Lower lobe of right lung (tissue), 2 donors: ENCODE measurements around the gene PDLIM4. TPM values are rescaled to one million over a fixed set of nuclear protein-coding genes. Genes with fewer than 3 reads are reported as not detected.

ENCODE experiments used
- ATAC-seq, 2 donors: fragments of 200-7000 bp; cut with Tn5 transposase; one replicate each; pipeline ENCODE4 v1.9.1; 2020 to 2022; ENCODE audit warnings: mild to moderate bottlenecking in 2 of 2, moderate library complexity in 2 of 2
- DNase-seq: peaks from one replicate; pipeline ENCODE4 v3.0.0-alpha.2; 2020
- H3K27ac ChIP-seq: fragments of 200-600 bp; one replicate; pipeline ENCODE4 v1.8.0; 2022
- H3K27me3 ChIP-seq: fragments of 200-600 bp; one replicate; pipeline ENCODE4 v1.8.0; 2022; ENCODE audit warnings: low read depth
- H3K36me3 ChIP-seq: fragments of 200-600 bp; one replicate; pipeline ENCODE4 v1.8.0; 2022; ENCODE audit warnings: mild to moderate bottlenecking
- H3K4me1 ChIP-seq: fragments of 200-600 bp; one replicate; pipeline ENCODE4 v1.8.0; 2022
- H3K4me3 ChIP-seq: fragments of 200-600 bp; one replicate; pipeline ENCODE4 v1.8.0; 2022; ENCODE audit warnings: mild to moderate bottlenecking
- H3K9me3 ChIP-seq: fragments of 200-600 bp; one replicate; pipeline ENCODE4 v1.8.0; 2022
- CTCF ChIP-seq: fragments of 200-600 bp; IDR thresholded peaks from one replicate; pipeline ENCODE4 v1.8.0; 2022; ENCODE audit warnings: antibody characterized with exemption, mild to moderate bottlenecking
- intact Hi-C: fragments of 100-400 bp; cut with DNase I; formaldehyde crosslinking; loops from one replicate; pipeline ENCODE4 v1.11.0; 2022
- total RNA-seq: library from RNA; stranded (reverse); fragmentation: NEBNext Ultra II Directional; extraction: Animal tissue kit (Norgen Biotek cat#: 25700); gene quantifications from one replicate; pipeline ENCODE4 v1.2.1, GENCODE V29; 2021
- donor health status: DM: no; HTN: yes; CAD: no; lungs with severe emphysema.

Gene PDLIM4
- total RNA-seq, 1 donor from 2014 or later: 6.7 TPM

DNA sequence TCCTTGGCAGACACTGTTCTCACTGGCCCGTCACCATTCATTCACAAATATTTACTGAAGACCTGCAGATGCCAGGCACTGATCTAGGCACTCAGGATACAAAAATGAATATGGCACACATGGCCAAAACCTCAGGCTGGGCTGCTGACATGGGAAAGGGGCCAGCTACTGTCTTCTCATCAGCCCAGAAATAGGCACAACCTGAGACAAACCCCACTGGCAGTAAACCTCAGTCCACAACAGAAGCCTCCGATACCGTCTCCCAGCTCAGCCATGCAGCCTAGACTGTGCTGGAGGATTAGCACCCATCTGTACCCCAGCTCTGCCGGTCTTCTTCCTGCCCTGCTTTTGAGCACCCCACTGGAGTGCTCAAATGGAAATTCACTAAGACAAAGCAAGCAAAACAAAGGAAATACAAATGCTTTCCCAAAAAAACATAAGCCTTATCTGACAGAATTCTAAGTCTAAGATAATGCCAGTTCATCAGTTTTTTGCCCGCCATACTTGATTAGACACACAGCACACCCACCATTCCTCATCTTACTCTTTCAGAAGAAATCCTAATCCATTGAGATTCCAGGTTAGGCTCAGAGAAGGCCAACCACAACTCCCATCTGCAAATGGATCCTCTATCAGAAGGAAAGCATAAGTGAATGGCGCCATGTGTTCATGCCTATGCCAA lies 38.1 kb upstream of the PDLIM4 start:
- H3K27ac ChIP-seq: no peak overlapping the region
- intact Hi-C loops: no loop called here

GRCh38 chr5:132219981-132220380 lies 37.5 kb upstream of the PDLIM4 start:
- no peak for DNase-seq
- peaks cover 33% of the 10 kb centered on the region for H3K4me1 ChIP-seq

More for the DNA sequence above, 38.1 kb upstream of the PDLIM4 start:
- Histone ChIP-seq H3K4me3 (no peak overlapping the region), H3K27me3 (no peaks in the 10 kb centered on the region), H3K36me3 (peaks cover 19% of the 10 kb centered on the region), H3K9me3 (no peaks in the 10 kb centered on the region), H3K4me1 (peaks cover 32% of the 10 kb centered on the region)
- TF ChIP-seq CTCF: no peak
- DNase-seq (no peak), ATAC-seq (no peak)

DNA sequence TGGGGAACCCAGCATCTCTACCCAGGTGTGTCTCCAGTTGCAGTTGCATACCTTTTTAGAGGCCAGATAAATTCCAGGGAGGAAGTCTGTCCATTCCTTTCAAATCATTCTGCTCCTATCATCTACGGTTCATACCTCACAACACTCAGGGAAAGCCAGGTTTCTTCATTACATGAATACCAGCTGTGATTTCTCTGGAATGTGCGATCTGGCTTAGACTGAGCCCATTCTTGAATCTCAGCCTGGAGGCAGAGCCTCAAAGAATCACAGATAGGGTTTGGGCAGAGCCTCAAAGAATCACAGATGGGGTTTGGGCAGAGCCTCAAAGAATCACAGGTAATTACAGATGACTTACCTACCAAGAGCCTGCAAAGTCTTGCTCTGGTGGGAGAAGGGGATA lies 37.0 kb upstream of the PDLIM4 start:
- Histone ChIP-seq H3K4me1 (peaks cover 35% of the 10 kb centered on the region), H3K9me3 (no peaks in the 10 kb centered on the region), H3K36me3 (peaks cover 19% of the 10 kb centered on the region), H3K27me3 (no peaks in the 10 kb centered on the region), H3K4me3 (no peak overlapping the region), H3K27ac (no peak overlapping the region)
- no peak for TF ChIP-seq CTCF
- intact Hi-C loops: no loop called here
- ATAC-seq (no peak), DNase-seq (no peak)

More at GRCh38 chr5:132219981-132220380, 37.5 kb upstream of the PDLIM4 start:
- Histone ChIP-seq H3K27me3 (no peaks in the 10 kb centered on the region), H3K27ac (no peak overlapping the region), H3K36me3 (peaks cover 19% of the 10 kb centered on the region), H3K9me3 (no peaks in the 10 kb centered on the region), H3K4me3 (no peak overlapping the region)
- no peak for TF ChIP-seq CTCF
- intact Hi-C loops: no loop called here
- no peak for ATAC-seq

- no peaks in the 10 kb centered on the region for H3K9me3 ChIP-seq
- no peak for TF ChIP-seq CTCF
- H3K36me3 ChIP-seq: peaks cover 9% of the 10 kb centered on the region
- H3K4me1 ChIP-seq: peaks cover 49% of the 10 kb centered on the region
- no peaks in the 10 kb centered on the region for H3K27me3 ChIP-seq
- H3K4me3 ChIP-seq: no peak overlapping the region
- peak overlapping the region; percentile 14 for H3K27ac ChIP-seq
- DNase-seq (no peak), ATAC-seq (no peak)
- intact Hi-C loops: no loop called here
Measured at GRCh38 chr5:132221781-132222648, 35.5 kb upstream of the PDLIM4 start.

GRCh38 chr5:132222649-132223038 lies 34.9 kb upstream of the PDLIM4 start:
- H3K27ac ChIP-seq: peak overlapping the region; percentile 14
- DNase-seq (no peak), ATAC-seq (no peak)
- no peaks in the 10 kb centered on the region for H3K27me3 ChIP-seq
- peaks cover 4% of the 10 kb centered on the region for H3K36me3 ChIP-seq
- H3K4me3 ChIP-seq: no peak overlapping the region
- no peak for TF ChIP-seq CTCF
- no peaks in the 10 kb centered on the region for H3K9me3 ChIP-seq
- intact Hi-C loops: no loop called here
- peaks cover 49% of the 10 kb centered on the region for H3K4me1 ChIP-seq
